ENCODE results near the gene SDHAF2. TPM values are rescaled to one million over a fixed set of nuclear protein-coding genes. Genes with fewer than 3 reads are reported as not detected.
A peak's percentile ranks its signal among the peaks of the same experiment; 100 is the strongest.

SDHAF2 gene
- total RNA-seq, 2 donors from 2014 or later, result 41.4 to 45.4 TPM

GRCh38 chr11:61384271-61385242 lies 45.4 kb upstream of the SDHAF2 start:
- Histone ChIP-seq H3K4me1 (ENCODE audit: control insufficient read depth, insufficient read depth, low read length) (no peaks in the 10 kb centered on the region), H3K9me3 (ENCODE audit: control insufficient read depth, low read length) (peaks cover 2% of the 10 kb centered on the region), H3K9ac (ENCODE audit: extremely low read depth, low read length, poor library complexity, severe bottlenecking) (no peak overlapping the region), H3K27me3 (ENCODE audit: control insufficient read depth, insufficient read depth, low read length, poor library complexity, severe bottlenecking) (no peaks in the 10 kb centered on the region), H3K4me3 (ENCODE audit: low read length) (no peak overlapping the region), H3K36me3 (ENCODE audit: control insufficient read depth, insufficient read depth, low read length) (no peaks in the 10 kb centered on the region), H3K27ac (ENCODE audit: low read depth, low read length) (no peak overlapping the region)
- H3K27ac Mint-ChIP-seq, result no peak overlapping the region
- peaks cover 4% of the 10 kb centered on the region for H3K27me3 Mint-ChIP-seq (ENCODE audit: insufficient read depth)
- TF ChIP-seq CTCF (conservative IDR thresholded peaks at IDR 0.05), result peak; percentile 62
- WGBS, 2 experiments (ENCODE audit: insufficient coverage in 1 of 2, insufficient read length in 1 of 2), result 89 to 90% methylated on average over 11 to 15 of the region's 15 CpGs
- peaks cover 2% of the 10 kb centered on the region for H3K9me3 Mint-ChIP-seq
- no peaks in the 10 kb centered on the region for H3K36me3 Mint-ChIP-seq (ENCODE audit: low read depth)
- peak; percentile 64 for DNase-seq
- no peaks in the 10 kb centered on the region for H3K4me1 Mint-ChIP-seq
- H3K4me3 Mint-ChIP-seq, result no peak overlapping the region

DNA sequence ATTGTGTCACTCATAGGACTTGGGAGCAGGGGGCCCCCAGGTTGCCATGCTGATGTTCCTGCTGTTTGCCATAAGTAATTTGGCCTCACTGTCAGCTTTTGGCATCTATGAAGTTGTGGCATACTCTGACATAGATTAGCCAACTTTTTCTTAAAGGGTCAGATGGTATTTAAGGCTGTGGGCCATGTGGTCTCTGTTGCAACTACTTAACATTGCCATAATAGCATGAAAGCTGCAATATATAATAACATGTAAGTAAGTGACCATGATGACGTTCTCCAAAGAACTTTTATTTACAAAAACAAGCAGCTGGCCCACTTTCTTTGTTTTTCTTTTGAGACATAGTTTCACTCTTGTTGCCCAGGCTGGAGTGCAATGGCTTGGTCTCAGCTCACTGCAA lies 39.8 kb upstream of the SDHAF2 start:
- WGBS, 2 experiments (ENCODE audit: insufficient coverage in 1 of 2, insufficient read length in 1 of 2), result 89 to 100% methylated on average over 1 of the region's 1 CpG

More for the DNA sequence above, 39.8 kb upstream of the SDHAF2 start:
- peaks cover 13% of the 10 kb centered on the region for H3K4me1 Mint-ChIP-seq
- Histone ChIP-seq H3K4me3 (ENCODE audit: low read length) (no peak overlapping the region), H3K27me3 (ENCODE audit: control insufficient read depth, insufficient read depth, low read length, poor library complexity, severe bottlenecking) (no peaks in the 10 kb centered on the region), H3K27ac (ENCODE audit: low read depth, low read length) (no peak overlapping the region), H3K9ac (ENCODE audit: extremely low read depth, low read length, poor library complexity, severe bottlenecking) (no peak overlapping the region), H3K9me3 (ENCODE audit: control insufficient read depth, low read length) (peaks cover 4% of the 10 kb centered on the region), H3K36me3 (ENCODE audit: control insufficient read depth, insufficient read depth, low read length) (peaks cover 8% of the 10 kb centered on the region), H3K4me1 (ENCODE audit: control insufficient read depth, insufficient read depth, low read length) (no peaks in the 10 kb centered on the region)
- H3K36me3 Mint-ChIP-seq (ENCODE audit: low read depth), result peaks cover 14% of the 10 kb centered on the region
- H3K27ac Mint-ChIP-seq, result no peak overlapping the region
- no peak for TF ChIP-seq CTCF (conservative IDR thresholded peaks at IDR 0.05)
- H3K4me3 Mint-ChIP-seq, result no peak overlapping the region
- H3K9me3 Mint-ChIP-seq, result peaks cover 18% of the 10 kb centered on the region
- no peak for DNase-seq
- H3K27me3 Mint-ChIP-seq (ENCODE audit: insufficient read depth), result peaks cover 10% of the 10 kb centered on the region

All from endodermal cell (in vitro differentiated cells).